Retinal pigment epithelial cell (primary cell): ENCODE measurements around the gene ERICH3.
A peak's percentile ranks its signal among the peaks of the same experiment; 100 is the strongest.

ENCODE experiments used
- DNase-seq: peaks from one replicate; pipeline ENCODE4 v3.0.0-alpha.2; 2010; ENCODE audit warnings: low read depth
- H3K4me3 ChIP-seq: 2 replicates; pipeline ENCODE4 v1.5.1; 2011; ENCODE audit warnings: mild to moderate bottlenecking, low read length, control low read depth, moderate library complexity
- TF ChIP-seq, protein P1 (sequence below): conservative IDR thresholded peaks from 2 replicates; pipeline ENCODE4 v1.5.1; 2011; ENCODE audit warnings: low read depth, low read length, control low read depth, inconsistent platforms

ERICH3 gene

DNA sequence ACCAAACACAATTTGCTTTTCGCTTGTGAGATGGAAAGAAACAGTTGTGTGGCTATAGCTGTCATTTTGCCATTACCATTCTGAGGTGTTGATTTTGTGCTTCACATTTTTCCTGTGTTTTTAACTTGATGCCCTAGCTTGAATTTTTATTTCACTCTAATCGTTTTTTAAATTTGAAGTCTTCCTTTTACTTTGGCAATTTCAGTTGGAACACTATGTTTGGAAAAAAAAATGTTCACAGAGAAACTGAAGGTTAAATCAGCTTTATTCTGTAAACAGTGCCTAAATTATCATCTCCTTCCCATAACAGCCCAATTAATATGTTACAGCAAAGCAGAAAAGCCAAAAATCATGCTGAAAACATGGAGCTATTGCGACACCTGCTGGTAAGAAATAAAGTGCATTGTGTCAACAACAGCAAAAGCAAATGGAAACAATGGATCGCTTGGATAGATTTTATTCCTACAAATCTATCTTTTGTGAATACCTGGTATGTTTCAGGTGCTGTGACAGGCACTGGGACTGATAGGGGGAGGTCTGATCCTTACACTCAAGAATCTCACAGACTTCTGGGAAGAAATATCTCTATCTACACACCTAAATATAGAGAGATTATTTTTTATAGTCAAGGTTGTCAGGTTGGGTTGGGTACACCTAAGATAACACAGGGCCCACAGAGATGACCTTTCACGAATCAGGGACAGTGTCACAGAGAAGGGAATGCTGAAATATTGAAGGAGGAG lies 16.2 kb upstream of the ERICH3 start:
- DNase-seq = no peak
- no peak overlapping the region for H3K4me3 ChIP-seq
- TF ChIP-seq, protein P1, sequence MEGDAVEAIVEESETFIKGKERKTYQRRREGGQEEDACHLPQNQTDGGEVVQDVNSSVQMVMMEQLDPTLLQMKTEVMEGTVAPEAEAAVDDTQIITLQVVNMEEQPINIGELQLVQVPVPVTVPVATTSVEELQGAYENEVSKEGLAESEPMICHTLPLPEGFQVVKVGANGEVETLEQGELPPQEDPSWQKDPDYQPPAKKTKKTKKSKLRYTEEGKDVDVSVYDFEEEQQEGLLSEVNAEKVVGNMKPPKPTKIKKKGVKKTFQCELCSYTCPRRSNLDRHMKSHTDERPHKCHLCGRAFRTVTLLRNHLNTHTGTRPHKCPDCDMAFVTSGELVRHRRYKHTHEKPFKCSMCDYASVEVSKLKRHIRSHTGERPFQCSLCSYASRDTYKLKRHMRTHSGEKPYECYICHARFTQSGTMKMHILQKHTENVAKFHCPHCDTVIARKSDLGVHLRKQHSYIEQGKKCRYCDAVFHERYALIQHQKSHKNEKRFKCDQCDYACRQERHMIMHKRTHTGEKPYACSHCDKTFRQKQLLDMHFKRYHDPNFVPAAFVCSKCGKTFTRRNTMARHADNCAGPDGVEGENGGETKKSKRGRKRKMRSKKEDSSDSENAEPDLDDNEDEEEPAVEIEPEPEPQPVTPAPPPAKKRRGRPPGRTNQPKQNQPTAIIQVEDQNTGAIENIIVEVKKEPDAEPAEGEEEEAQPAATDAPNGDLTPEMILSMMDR = peak; percentile 76

DNA sequence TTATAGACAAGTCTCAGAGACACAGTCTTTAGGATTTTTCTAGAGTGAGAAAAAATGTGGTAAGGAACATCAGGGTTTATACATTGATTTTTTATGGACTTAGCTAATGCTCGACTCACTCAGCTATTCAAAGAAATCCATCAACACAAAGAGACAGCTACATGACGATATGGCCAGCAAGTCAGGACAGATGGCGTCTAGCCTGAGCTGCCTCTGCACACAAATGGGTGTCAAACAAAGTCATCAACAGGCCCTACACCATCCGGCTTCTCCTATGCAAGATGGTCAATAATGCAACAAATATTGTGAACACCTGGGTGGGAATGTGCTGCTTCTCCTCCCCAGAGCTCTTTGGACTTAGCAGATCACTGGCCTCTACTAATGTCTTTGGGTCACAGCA lies 13.3 kb upstream of the ERICH3 start:
- TF ChIP-seq, protein P1 = no peak
- no peak overlapping the region for H3K4me3 ChIP-seq
- DNase-seq = no peak

DNA sequence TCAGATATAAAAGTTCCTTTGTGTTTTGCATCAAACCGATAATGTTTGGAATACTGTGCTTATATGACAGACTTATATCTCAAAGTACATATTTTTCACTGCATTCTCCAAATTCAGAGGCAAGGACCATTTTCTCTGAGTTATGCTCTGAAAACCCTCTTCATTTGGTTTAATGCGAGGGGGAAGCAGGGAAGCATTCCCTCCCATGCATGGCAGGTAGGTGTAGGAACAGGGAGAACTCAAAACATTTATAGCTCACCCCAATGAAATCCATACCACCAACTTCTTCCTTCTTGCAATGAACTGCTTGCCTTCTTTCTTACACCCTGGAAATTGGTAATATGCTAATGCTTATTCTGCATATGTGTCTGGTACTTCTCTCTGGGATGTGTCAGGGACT lies 10.7 kb upstream of the ERICH3 start:
- no peak overlapping the region for H3K4me3 ChIP-seq
- TF ChIP-seq, protein P1 = no peak
- no peak for DNase-seq

DNA sequence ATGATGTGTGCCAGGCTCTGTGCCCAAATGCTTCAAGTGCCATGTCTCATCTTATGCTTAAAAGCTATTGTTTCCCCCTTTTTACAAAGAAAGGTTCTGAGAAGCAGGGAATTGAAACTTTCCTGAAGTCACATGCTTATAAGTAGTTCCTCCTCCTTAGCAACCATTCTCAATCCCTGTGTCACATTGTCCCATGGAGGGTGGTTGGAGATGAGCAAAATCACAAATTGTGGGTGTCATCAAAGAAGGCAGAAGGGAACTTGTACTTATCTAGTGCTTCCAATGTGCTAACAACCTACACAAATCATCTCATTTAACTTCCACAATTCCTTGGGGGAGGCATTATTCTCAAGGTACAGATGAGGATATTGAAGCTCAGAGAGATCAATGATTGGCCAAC lies 10.1 kb upstream of the ERICH3 start:
- H3K4me3 ChIP-seq = no peak overlapping the region
- no peak for DNase-seq

DNA sequence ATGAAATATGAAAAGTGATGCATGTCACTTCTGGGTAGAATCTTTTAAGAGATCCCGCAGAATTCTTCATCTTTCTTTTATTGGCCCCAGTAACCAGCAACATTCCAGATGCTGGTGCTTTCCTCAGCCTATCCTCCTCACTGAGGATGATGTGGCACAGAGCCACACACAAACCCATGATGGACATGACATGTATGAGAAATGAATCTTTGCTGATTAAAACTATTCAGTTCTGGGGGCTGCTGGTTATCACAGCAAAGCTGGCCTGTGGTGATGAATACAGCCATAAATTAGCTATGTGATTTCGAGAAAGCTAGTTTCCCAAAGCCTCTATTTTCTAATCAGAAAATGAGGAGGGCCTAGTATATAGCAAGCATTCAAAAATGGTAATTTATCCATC lies 8.3 kb upstream of the ERICH3 start:
- no peak overlapping the region for H3K4me3 ChIP-seq
- TF ChIP-seq, protein P1 = no peak

More for the DNA sequence above, 10.1 kb upstream of the ERICH3 start:
- TF ChIP-seq, protein P1 = no peak

GRCh38 chr1:74681449-74681848 lies 7.9 kb upstream of the ERICH3 start:
- no peak overlapping the region for H3K4me3 ChIP-seq
- DNase-seq = no peak
- TF ChIP-seq, protein P1 = no peak

More for the DNA sequence above, 8.3 kb upstream of the ERICH3 start:
- no peak for DNase-seq

GRCh38 chr1:74681001-74681400 lies 7.4 kb upstream of the ERICH3 start:
- TF ChIP-seq, protein P1 = no peak
- DNase-seq = no peak
- no peak overlapping the region for H3K4me3 ChIP-seq
